Measurements from ENCODE around the gene EFHB.
"Not testable (repeated sequence)": the region's sequence is repeated elsewhere in the genome, so short reads cannot be mapped to it uniquely, and the experiment has no call there.

GRCh38 chr3:19899833-19900232 is 34.2 kb downstream of the EFHB start:
- TF ChIP-seq RCOR1 (conservative IDR thresholded peaks at IDR 0.05; ENCODE audit: low read depth, low read length); POLR2A (IDR thresholded peaks at IDR 0.05; ENCODE audit: low read depth, low read length); EZH2 (IDR thresholded peaks at IDR 0.05; ENCODE audit: borderline replicate concordance, control insufficient read depth, low read depth, low read length); FOS (IDR thresholded peaks at IDR 0.05; ENCODE audit: borderline replicate concordance, extremely low read depth, insufficient read length); ZSCAN29 (IDR thresholded peaks at IDR 0.05); CTCF (IDR thresholded peaks at IDR 0.05 in 2 of 3, conservative IDR thresholded peaks at IDR 0.05 in 1 of 3; ENCODE audit: control insufficient read depth in 2 of 3, extremely low read depth in 1 of 3, insufficient read depth in 1 of 3, low read depth in 3 of 3, low read length in 3 of 3); EP300 (IDR thresholded peaks at IDR 0.05; ENCODE audit: borderline replicate concordance in 1 of 2, control insufficient read depth in 1 of 2, low read depth in 2 of 2, low read length in 2 of 2); DPF2 (IDR thresholded peaks at IDR 0.05); ZBTB4 (CRISPR knock-in tag; IDR thresholded peaks at IDR 0.05); RBBP5 (conservative IDR thresholded peaks at IDR 0.05); POLR2AphosphoS5 (IDR thresholded peaks at IDR 0.05; ENCODE audit: low read length): not testable (repeated sequence)

Measured in GM12878 (cell line).